ENCODE data around the gene CHD2. TPM values are rescaled to one million over a fixed set of nuclear protein-coding genes. Genes with fewer than 3 reads are reported as not detected.

Gene CHD2
- total RNA-seq, 1 experiment from 2014 or later: 85.0 TPM

GRCh38 chr15:93029836-93030429, 129.8 kb downstream of the CHD2 start:
- peak in 1 of 2 experiments; percentile 46 for DNase-seq
- CTCF ChIA-PET: interaction anchor here (0.6 to 3.9 kb wide), 15 partner anchors 9 to 1090 kb away, joined by 3 to 23 read pairs (median 4); no protein-coding TSS in a partner anchor
- POLR2A ChIA-PET: interaction anchor here (0.5 kb wide), 1 partner anchor 82 kb away, joined by 3 read pairs; no protein-coding TSS in a partner anchor
- Histone ChIP-seq H3K27me3 (replicated peaks; ENCODE audit: control insufficient read depth, insufficient read depth, low read length) (no peaks in the 10 kb centered on the region), H3K9me3 (no peaks in the 10 kb centered on the region), H3K4me1 (no peaks in the 10 kb centered on the region), H3K36me3 (ENCODE audit: control insufficient read depth, insufficient read depth, low read length) (peaks cover 10% of the 10 kb centered on the region), H3K4me3 (ENCODE audit: low read depth, low read length) (no peak overlapping the region)
- no peaks in the 10 kb centered on the region for H3K27me3 Mint-ChIP-seq (ENCODE audit: insufficient read depth, unreplicated experiment)
- no peak for TF ChIP-seq CTCF (IDR thresholded peaks at IDR 0.05; ENCODE audit: insufficient read depth in 1 of 2, low read depth in 1 of 2, low read length in 1 of 2, severe bottlenecking in 1 of 2, unreplicated experiment in 1 of 2)
- no peaks in the 10 kb centered on the region for H3K9me3 Mint-ChIP-seq (ENCODE audit: unreplicated experiment)
- H3K36me3 Mint-ChIP-seq (ENCODE audit: insufficient read depth, unreplicated experiment): peaks cover 76% of the 10 kb centered on the region
- H3K4me1 Mint-ChIP-seq (ENCODE audit: low read depth, unreplicated experiment): peaks cover 18% of the 10 kb centered on the region
- H3K4me3 Mint-ChIP-seq (ENCODE audit: unreplicated experiment): no peak overlapping the region
- intact Hi-C loops (cut with micrococcal nuclease; ENCODE audit: unreplicated experiment): loop anchor here (1.0 to 10.0 kb wide), 4 partner anchors 43 to 1090 kb away; no protein-coding TSS in a partner anchor
- no TSS peak for BruUV-seq (replicated peaks)
- peak overlapping the region; percentile 87 for H3K27ac Mint-ChIP-seq (ENCODE audit: unreplicated experiment)

- no peaks in the 10 kb centered on the region for H3K4me1 ChIP-seq
- no peaks in the 10 kb centered on the region for H3K27me3 Mint-ChIP-seq (ENCODE audit: insufficient read depth, unreplicated experiment)
- H3K9me3 Mint-ChIP-seq (ENCODE audit: unreplicated experiment): no peaks in the 10 kb centered on the region
- peaks cover 4% of the 10 kb centered on the region for H3K36me3 ChIP-seq (ENCODE audit: control insufficient read depth, insufficient read depth, low read length)
- TF ChIP-seq CTCF (IDR thresholded peaks at IDR 0.05; ENCODE audit: insufficient read depth in 1 of 2, low read depth in 1 of 2, low read length in 1 of 2, severe bottlenecking in 1 of 2, unreplicated experiment in 1 of 2): peak; percentile 76 to 84
- H3K27ac Mint-ChIP-seq (ENCODE audit: unreplicated experiment): peak overlapping the region; percentile 87
- no peak overlapping the region for H3K4me3 ChIP-seq (ENCODE audit: low read depth, low read length)
- H3K36me3 Mint-ChIP-seq (ENCODE audit: insufficient read depth, unreplicated experiment): peaks cover 70% of the 10 kb centered on the region
- no TSS peak for BruUV-seq (replicated peaks)
- H3K9me3 ChIP-seq: no peaks in the 10 kb centered on the region
- H3K27me3 ChIP-seq (replicated peaks; ENCODE audit: control insufficient read depth, insufficient read depth, low read length): no peaks in the 10 kb centered on the region
- intact Hi-C loops (cut with micrococcal nuclease; ENCODE audit: unreplicated experiment): loop anchor here (1.0 to 10.0 kb wide), 4 partner anchors 42 to 1090 kb away; no protein-coding TSS in a partner anchor
- peak; percentile 60 to 74 for DNase-seq
- H3K4me1 Mint-ChIP-seq (ENCODE audit: low read depth, unreplicated experiment): peaks cover 18% of the 10 kb centered on the region
- H3K4me3 Mint-ChIP-seq (ENCODE audit: unreplicated experiment): no peak overlapping the region
- ChIA-PET POLR2A (interaction anchor here (0.5 kb wide), 1 partner anchor 83 kb away, joined by 3 read pairs; no protein-coding TSS in a partner anchor), CTCF (interaction anchor here (0.6 to 3.9 kb wide), 15 partner anchors 10 to 1089 kb away, joined by 3 to 23 read pairs (median 4); no protein-coding TSS in a partner anchor)
Measured at GRCh38 chr15:93030430-93031102, 130.4 kb downstream of the CHD2 start.

GRCh38 chr15:93031103-93031464, 131.0 kb downstream of the CHD2 start:
- H3K36me3 Mint-ChIP-seq (ENCODE audit: insufficient read depth, unreplicated experiment): peaks cover 65% of the 10 kb centered on the region
- no TSS peak for BruUV-seq (replicated peaks)

More at GRCh38 chr15:93031103-93031464, 131.0 kb downstream of the CHD2 start:
- H3K27me3 Mint-ChIP-seq (ENCODE audit: insufficient read depth, unreplicated experiment): no peaks in the 10 kb centered on the region
- peaks cover 18% of the 10 kb centered on the region for H3K4me1 Mint-ChIP-seq (ENCODE audit: low read depth, unreplicated experiment)
- Histone ChIP-seq H3K36me3 (ENCODE audit: control insufficient read depth, insufficient read depth, low read length) (peaks cover 3% of the 10 kb centered on the region), H3K4me3 (ENCODE audit: low read depth, low read length) (no peak overlapping the region), H3K9me3 (no peaks in the 10 kb centered on the region), H3K27me3 (replicated peaks; ENCODE audit: control insufficient read depth, insufficient read depth, low read length) (no peaks in the 10 kb centered on the region), H3K4me1 (no peaks in the 10 kb centered on the region)
- TF ChIP-seq CTCF (IDR thresholded peaks at IDR 0.05; ENCODE audit: insufficient read depth in 1 of 2, low read depth in 1 of 2, low read length in 1 of 2, severe bottlenecking in 1 of 2, unreplicated experiment in 1 of 2): no peak
- ChIA-PET POLR2A (no interaction called here), CTCF (interaction anchor here (0.6 to 3.9 kb wide), 5 partner anchors 29 to 1089 kb away, joined by 3 to 23 read pairs (median 4); no protein-coding TSS in a partner anchor)
- no peaks in the 10 kb centered on the region for H3K9me3 Mint-ChIP-seq (ENCODE audit: unreplicated experiment)
- intact Hi-C loops (cut with micrococcal nuclease; ENCODE audit: unreplicated experiment): loop anchor here (2.0 to 10.0 kb wide), 3 partner anchors 42 to 946 kb away; no protein-coding TSS in a partner anchor
- DNase-seq: peak in 1 of 2 experiments; percentile 24
- peak overlapping the region; percentile 37 for H3K27ac Mint-ChIP-seq (ENCODE audit: unreplicated experiment)
- H3K4me3 Mint-ChIP-seq (ENCODE audit: unreplicated experiment): no peak overlapping the region

Measured in Caco-2 (cell line).